AG04449 (cell line): Measurements from ENCODE around the gene LDLRAD4.

Experiments used
- CTCF ChIA-PET: fragments of 350-600 bp; formaldehyde crosslinking; extraction: SDS; loops from one replicate; lab custom pipeline; 2021; ENCODE audit warnings: antibody characterized with exemption; lab: Yijun Ruan, JAX
- POLR2A ChIA-PET: fragments of 400-600, 350-600 bp; formaldehyde crosslinking; extraction: SDS; loops from one replicate; lab custom pipeline; 2020; ENCODE audit warnings: antibody characterized with exemption, inconsistent platforms; lab: Yijun Ruan, JAX
- DNase-seq: peaks from one replicate; pipeline ENCODE4 v3.0.0-alpha.2; 2010; ENCODE audit warnings: low read depth, low spot score
- H3K4me3 ChIP-seq: 2 replicates; pipeline ENCODE4 v1.5.1; 2011; ENCODE audit warnings: low read depth, mild to moderate bottlenecking, control low read depth, low read length
- CTCF ChIP-seq: IDR thresholded peaks from one replicate; pipeline ENCODE4 v1.5.1; 2011; ENCODE audit warnings: mild to moderate bottlenecking, moderate library complexity, low read length, control low read depth, inconsistent platforms; ENCODE audit not compliant: insufficient read depth; ENCODE audit errors: missing control alignments

The LDLRAD4 gene

GRCh38 chr18:13267431-13267873 lies 48.9 kb downstream of the LDLRAD4 start:
- no peak for TF ChIP-seq CTCF
- ChIA-PET POLR2A (no interaction called here), CTCF (no interaction called here)
- no peak for DNase-seq
- H3K4me3 ChIP-seq, result no peak overlapping the region

- TF ChIP-seq CTCF, result no peak
- no peak overlapping the region for H3K4me3 ChIP-seq
- DNase-seq, result no peak
- CTCF ChIA-PET, result no interaction called here
- POLR2A ChIA-PET, result no interaction called here
Measured at GRCh38 chr18:13268158-13269012, 49.8 kb downstream of the LDLRAD4 start.

GRCh38 chr18:13269013-13269280 lies 50.4 kb downstream of the LDLRAD4 start:
- ChIA-PET CTCF (interaction anchor here (1.0 kb wide), 1 partner anchor 11 kb away, joined by 3 read pairs; no protein-coding TSS in a partner anchor), POLR2A (no interaction called here)
- no peak overlapping the region for H3K4me3 ChIP-seq
- no peak for TF ChIP-seq CTCF
- no peak for DNase-seq

- ChIA-PET POLR2A (interaction anchor here (0.7 kb wide), 1 partner anchor 119 kb away, joined by 3 read pairs; no protein-coding TSS in a partner anchor), CTCF (interaction anchor here (1.0 kb wide), 1 partner anchor 10 kb away, joined by 3 read pairs; no protein-coding TSS in a partner anchor)
- no peak for TF ChIP-seq CTCF
- DNase-seq, result no peak
- no peak overlapping the region for H3K4me3 ChIP-seq
Measured at GRCh38 chr18:13269521-13270011, 51.0 kb downstream of the LDLRAD4 start.

DNA sequence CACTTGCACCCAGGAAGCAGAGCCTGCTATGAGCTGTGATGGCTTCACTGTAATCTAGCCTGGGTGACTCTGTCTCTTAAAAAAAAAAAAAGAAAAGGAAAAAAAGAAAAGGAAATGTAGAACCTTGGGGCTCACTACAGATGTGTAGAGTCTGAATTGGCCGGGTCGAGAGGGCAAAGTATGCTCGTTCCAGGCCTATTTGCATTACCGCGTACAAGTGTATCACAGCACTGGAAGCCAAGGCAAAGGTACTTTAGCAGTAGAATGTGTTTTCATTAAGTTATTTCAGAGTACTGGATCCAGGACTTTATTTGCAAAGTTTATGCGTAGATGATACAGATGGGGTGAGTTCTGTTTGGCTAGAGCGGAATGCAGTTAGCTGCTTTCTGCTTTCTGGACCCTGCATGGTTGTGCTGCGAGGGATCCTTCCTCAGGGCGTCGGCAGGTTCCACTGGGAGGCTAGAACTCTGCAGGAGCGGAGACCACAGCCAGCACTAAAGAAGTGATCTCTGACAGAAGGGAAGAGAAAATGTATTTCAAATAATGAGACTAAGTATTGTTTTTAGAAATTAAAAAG lies 51.8 kb downstream of the LDLRAD4 start:
- no peak for DNase-seq
- CTCF ChIA-PET, result no interaction called here
- no peak for TF ChIP-seq CTCF

GRCh38 chr18:13271302-13271911 lies 52.8 kb downstream of the LDLRAD4 start:
- DNase-seq, result no peak
- no peak for TF ChIP-seq CTCF
- POLR2A ChIA-PET, result no interaction called here
- CTCF ChIA-PET, result no interaction called here
- H3K4me3 ChIP-seq, result no peak overlapping the region

More for the DNA sequence above, 51.8 kb downstream of the LDLRAD4 start:
- H3K4me3 ChIP-seq, result no peak overlapping the region
- POLR2A ChIA-PET, result no interaction called here
